HG03558 (cell line): ENCODE measurements around the gene MAP1LC3B.
"Not testable (repeated sequence)": the region's sequence is repeated elsewhere in the genome, so short reads cannot be mapped to it uniquely, and the experiment has no call there.

ENCODE experiments used
- ATAC-seq: cut with Tn5 transposase; IDR thresholded peaks from one replicate; pipeline ENCODE4 v1.9.1; 2021; ENCODE audit warnings: moderate number of reproducible peaks; ENCODE audit not compliant: unreplicated experiment; ENCODE audit errors: extremely low read depth

The MAP1LC3B gene

DNA sequence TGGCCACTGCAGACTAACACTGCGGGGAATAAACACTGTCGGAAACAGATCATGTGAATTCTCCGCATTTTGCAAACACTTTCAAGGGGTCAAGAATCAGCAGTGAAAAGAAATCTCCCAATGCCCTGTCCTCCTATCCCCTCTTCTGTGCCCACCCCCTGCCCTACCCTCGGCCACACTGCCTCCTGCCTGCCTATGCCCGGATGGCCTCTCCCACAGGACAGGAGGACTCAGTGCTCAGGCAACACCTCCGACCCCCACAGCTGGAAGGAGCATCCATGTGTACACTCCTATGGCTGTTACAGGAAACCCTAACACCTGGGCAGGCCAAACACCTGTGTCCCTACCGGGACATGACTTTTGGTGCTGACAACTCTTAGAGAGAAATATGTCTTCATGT lies 33.0 kb upstream of the MAP1LC3B start:
- ATAC-seq, result no peak

DNA sequence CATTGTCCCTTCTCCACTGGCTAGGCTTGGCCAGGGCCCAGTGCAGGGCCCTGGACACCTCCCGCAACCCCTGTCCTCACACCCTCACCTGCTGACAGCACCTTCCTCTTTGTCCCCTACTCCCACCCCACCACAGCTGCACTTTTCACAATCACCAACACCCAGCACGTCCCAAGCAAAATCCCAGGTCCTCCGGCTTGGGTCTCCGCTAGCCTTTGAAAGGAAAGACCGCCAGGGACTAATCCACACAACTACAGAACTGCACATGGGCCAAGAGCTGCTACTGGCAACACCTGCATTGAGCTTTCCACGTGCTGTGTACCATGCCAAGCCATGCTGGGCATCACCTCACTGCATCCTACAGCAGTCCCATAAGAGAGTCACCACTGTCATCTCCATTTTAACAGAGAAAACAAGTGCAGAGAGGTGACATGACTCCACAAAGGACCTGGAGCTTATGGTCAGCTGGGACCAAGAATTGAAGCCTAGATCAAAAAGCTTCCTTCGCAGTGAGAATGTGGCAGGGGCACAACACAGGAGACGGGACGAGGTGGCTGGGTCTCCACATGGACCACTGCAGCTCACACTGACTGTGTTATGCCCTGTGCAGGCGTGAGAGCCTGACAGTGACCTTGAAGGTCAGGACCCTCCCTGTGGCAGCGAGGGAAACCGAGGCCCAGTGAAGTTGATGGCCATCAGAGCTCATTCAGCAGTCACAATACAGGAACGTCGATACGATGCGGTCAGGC lies 31.1 kb upstream of the MAP1LC3B start:
- ATAC-seq, result no peak

DNA sequence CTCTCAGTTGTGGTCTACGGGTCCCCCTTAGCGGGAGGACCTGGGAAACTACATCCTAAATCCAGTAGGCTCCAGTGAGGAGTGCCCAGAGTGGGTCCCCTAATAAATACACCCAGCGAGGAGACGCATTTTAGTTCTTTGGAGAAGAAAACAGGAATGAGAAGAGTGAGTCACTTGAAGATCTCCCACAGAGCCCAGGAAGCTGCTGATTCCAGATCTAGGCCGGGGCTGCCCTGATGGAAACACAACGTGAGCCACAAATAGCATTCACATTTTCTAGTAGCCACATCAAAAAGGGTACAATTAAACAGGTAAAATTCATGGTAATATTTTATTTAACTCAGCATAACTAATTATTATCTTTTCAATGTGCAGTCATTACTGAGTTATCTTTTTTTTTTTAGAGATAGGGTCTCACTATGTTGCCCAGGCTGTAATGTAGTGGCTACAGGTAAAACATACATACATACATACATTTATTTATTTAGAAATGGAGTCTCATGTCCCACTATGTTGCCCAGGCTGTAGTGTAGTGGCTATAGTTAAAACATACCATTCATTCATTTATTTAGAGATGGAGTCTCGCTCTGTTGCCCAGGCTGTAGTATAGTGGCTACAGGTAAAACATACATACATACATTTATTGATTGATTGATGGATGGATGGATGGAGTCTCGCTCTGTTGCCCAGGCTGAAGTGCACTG lies 30.1 kb upstream of the MAP1LC3B start:
- no peak for ATAC-seq

DNA sequence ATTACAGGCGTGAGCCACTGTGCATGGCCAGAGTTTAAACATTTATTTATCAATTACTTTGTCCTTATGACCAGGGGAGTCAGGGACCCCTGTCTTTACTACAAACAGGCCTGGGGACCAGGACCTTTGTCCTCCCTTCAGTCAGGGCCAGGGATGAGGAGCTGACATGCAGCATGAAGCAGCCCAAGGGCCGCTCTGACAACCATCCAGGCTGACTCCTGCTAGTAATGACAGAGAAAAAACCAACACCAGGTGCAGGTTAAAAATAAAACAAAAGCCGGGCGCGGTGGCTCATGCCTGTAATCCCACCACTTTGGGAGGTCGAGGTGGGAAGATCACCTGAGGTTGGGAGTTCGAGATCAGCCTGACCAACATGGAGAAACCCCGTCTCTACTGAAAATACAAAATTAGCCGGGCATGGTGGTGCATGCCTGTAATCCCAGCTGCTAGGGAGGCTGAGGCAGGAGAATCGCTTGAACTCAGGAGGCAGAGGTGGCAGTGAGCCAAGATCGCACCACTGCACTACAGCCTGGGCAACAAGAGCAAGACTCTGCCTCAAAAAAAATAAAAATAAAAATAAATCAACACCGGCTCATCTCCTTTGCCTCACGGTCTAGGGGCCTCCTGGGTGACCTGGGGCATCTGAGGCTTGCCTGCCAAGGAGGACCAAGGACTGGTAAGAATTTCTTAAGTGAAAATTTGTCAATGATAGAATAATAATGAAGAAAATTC lies 29.1 kb upstream of the MAP1LC3B start:
- ATAC-seq, result not testable (repeated sequence)

DNA sequence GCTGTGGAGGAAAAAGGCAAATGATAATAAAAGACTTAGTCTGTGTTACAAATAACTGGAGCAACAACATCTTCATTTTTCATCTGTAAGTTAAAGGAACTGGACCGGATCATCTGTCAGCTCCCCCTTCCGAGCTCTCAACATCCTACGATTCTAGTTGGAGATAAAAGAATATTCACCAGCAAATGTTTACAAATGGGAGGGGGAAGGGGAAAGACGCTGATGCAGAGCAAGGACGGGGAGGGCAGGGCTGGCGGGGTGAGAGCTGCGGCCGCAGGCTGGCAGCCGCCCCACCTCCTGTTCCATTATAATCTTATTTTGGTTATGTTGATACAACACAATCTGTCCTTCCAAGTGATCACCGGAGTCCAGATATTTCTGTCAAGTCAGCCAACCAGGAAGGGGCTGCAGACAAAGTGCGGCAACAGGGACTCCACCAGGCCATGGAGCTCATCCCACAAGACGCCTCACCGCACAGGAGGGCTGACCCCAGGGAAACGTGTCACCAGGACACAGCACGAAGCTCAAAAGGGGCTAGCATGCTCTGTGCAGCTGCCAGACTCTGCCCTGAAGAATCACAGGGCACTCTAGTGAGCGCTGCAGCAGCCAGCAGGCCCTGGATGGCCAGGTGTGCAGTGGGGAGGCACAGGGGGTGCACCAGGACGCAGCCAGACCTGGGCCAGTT lies 28.2 kb upstream of the MAP1LC3B start:
- ATAC-seq, result no peak

DNA sequence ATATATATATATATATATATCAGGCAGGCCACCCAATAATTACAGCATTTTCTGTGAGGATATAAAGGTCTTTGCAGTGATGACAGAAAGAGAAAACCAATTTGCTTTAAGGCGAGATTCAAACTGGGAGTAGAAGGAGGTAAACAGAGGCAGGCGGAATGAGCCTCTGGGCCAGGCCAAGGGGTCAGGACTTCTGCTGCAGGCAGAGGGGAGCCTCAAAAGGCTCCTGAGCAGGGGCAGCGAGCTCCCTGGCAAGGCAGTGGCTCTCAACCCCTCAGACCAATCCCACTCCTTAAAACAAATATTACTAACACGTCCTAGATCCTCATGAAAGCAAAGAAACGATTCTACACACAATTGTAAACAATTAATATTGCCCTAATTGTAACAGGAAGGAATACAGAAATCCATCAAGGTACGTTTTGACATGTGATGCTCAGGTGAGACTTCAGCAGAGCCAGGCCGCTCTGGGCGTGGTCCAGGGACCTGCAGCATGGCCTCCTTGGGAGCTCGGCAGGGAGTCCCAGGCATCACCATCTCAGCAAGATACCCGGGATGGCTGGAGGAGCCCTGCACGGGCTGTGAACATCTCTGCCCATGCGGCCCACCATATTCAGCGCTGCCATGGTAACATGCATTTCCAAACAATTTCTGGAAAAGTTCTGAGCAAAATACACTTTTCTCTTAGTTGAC lies 27.0 kb upstream of the MAP1LC3B start:
- no peak for ATAC-seq

DNA sequence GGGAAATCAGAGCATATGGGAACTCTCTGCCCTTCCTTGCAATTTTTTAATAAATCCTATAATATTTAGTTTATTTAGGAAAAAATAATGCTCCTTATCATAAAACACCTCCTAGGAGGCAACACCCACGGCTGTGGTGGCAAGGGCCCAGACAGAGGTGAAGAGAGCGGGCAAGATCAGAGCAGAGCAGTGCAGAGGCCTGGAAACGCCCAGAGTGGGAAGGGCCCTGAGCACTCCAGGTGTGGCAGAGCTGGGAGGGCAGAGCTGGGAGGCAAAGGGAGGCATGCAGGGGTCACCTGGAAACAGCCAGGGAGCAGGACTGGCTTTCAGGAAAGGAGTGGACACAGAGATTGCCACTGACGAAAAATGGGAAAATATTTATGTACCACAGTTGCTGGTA lies 25.8 kb upstream of the MAP1LC3B start:
- no peak for ATAC-seq

DNA sequence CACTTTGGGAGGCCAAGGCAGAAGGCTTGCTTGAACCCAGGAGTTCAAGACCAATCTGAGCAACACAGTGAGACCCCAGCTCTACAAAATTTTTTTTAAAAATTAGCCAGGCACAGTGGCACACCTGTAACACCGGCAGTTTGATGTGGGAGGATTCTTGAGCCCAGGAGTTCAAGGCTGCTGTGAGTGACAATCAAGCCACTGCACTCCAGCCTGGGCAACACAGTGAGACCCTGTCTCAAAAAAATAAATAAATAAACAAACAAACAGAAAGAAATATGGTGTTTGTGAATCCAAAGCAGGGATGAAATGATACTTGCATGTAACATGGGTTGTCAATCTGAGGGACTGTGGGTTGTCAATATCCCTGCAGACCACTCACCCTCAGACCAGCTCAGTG lies 25.2 kb upstream of the MAP1LC3B start:
- ATAC-seq, result no peak

DNA sequence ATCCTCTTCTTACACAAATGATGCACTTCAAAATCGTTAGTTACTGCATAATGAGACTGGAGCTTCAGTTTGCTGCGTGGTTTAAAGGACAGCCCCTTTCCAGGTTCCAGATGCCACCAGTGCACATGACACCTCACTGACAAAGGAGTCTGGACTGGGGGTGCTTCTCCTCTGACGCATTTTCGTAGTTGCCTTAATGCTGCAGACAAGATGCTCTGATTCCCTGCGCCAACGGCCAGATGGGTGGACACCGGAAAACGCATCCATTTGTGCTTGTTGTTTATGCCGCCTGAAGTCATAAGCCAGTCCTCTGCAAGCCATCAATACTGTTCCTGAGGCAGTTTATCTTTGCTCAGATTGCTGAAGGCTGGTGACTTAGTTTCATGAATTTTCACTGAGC lies 24.6 kb upstream of the MAP1LC3B start:
- no peak for ATAC-seq

DNA sequence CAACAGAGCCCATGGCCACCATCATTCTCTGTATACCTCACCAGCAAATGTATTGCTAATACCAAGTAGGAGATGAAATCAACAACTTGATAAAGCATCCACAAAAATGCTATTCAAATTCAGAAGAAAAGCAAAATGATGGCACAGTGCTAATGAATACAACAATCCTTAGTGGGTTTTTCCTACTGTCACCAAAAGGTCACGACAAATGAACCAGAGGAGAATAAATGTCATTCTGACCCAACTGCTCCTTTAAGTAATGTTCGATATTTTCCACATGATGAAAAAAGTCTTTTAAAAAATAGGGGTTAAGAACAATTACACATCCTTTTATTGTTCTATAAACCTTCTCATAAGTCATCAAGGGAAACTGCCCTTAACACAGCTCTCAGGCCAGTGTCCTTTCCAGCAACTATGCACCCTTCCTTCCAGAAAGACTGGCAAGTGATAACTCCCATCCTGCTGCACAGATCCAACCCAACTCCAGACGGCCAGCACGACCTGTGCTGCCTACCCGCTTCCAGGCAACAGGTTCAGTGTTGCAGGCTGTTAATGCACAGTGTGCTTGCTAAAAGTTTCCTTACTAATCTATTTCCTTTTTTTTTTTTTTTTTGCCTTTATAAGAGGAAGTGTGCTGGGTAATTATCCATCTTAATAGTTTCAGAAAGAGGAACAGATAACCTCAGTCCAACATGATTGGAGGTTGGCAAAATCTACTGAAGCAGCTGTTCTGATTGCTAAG lies 23.9 kb upstream of the MAP1LC3B start:
- no peak for ATAC-seq

DNA sequence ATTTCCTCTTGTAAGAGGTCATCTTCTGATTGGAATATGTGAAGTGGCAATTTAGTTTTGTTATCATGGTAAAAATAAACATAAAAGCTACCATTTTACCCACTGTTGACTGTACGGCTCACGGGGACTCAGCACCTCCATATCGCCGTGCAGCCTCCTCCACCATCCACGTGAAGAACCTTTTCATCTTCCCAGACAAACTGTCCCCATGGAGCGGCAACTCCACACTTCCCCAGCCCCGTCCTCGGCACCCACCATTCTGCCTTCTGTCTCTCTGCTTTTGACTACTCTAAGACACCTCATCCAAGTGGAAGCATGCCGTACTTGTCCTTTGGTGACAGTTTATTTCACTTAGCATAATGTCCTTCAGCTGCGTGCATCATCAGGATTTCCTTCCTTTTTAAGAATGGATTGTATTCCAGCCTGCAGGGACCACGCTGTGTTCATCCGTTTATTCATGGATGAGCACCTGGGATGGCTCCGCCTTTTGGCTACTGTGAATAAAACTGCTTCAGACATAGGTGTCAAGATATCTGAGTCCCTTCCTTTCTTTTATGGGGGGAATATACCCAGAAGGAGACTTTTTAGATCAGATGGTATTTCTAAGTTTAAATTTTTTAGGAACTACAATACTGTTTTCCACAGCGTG lies 22.9 kb upstream of the MAP1LC3B start:
- no peak for ATAC-seq

DNA sequence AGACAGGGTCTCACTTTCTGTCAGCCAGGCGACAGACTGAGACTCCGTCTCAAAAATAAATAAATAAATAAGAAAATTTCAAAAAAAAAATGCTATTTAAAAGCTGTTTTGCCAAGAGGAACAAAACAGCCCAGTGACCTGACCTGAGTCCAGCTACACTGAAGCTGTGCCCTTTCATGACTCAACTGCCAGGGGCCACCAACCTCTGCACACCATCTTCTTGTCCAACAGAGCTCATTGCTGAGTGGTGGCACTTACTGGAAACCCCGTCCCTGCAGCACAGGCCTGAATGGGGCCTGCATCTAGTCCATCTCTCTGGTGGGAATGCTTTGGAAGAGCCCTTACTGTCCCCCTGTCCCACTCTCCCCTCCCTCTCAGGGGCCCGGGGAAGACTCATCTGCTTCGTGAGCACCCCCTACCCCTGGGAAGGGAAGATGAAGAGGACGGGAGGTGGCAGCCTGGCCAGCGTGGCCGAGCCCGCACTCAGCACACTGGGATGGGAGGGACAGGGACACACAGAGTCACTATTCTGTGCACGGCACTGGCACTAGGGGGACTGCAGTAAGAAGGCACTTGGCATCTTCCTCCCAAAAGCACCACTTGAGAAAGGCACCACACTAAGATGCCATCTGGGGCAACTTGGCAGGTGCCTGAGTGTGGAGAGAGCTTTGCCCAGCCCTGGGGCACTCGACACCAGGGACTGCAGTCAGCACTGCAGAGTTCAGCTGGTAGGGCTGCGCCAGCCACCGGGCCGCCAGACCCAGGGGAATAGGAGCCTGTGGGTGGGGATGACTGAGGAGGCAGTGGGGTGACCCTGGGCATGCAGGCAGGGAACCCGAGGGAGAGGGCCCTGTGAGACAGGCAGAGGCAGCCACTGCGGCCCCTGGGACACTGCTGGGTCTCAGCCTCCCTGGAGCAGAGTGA lies 22.1 kb upstream of the MAP1LC3B start:
- no peak for ATAC-seq

DNA sequence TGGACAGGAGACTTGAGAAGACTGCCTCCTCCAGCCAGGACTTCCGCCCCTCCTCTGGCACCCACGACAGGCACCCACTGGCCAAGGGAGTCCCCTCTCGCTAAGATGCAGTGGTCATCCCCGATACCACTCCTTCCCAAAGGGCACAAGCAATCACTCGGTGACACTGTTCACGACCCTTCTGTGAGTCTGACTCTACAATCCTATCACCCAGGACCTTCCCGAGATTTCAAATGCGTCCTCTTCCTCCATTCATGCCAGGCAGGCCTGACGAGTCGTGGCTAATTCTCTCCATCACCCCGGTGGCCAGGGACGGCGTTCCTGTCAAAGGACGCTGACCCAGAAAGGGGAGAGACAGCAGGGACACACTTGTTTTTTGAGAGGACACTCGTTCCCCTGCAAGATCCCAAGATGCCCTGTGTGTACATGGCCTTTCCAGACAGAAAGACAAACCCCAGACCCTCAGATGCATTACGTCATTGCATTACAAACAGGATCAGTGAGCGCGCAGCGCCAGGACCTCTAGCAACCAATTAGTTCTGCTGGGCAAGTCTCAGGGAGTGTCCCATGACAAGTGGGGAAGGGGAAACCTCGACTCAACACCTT lies 20.8 kb upstream of the MAP1LC3B start:
- no peak for ATAC-seq

DNA sequence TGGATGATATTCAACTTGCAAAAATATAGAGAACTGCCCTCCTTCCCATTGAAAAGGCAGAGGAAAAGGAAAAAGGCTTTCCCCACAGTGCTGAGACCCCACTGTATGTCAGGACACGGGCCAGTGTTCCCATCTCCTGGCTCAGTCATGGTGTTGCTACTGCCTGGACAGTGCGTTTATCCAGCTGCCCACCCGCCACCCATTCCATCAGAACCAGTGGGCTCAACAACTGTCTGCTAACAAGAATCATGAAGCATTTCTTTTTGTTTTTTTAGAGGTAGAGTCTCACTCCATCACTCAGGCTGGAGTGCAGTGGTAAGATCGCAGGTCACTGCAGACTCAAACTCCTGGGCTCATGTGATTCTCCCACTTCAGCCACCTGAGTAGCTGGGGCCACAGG lies 19.8 kb upstream of the MAP1LC3B start:
- ATAC-seq, result no peak

DNA sequence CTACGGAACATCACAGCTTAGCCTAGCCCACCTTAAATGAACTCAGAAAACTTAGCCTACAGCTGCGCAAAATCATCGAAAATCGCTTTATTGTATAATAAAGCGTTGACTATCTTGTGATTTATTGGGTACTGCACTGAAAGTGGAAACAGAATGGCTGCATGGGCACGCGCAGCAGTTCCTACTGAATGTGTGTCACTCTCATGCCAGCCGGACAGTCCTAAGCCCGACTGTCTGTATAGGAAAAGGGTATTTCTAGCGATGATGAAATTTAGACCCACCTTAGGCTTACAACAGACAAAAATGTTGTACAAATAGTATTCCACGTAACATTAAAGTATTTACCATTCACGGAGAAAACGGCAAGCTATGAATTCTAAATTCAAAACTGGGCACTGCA lies 17.8 kb upstream of the MAP1LC3B start:
- no peak for ATAC-seq

DNA sequence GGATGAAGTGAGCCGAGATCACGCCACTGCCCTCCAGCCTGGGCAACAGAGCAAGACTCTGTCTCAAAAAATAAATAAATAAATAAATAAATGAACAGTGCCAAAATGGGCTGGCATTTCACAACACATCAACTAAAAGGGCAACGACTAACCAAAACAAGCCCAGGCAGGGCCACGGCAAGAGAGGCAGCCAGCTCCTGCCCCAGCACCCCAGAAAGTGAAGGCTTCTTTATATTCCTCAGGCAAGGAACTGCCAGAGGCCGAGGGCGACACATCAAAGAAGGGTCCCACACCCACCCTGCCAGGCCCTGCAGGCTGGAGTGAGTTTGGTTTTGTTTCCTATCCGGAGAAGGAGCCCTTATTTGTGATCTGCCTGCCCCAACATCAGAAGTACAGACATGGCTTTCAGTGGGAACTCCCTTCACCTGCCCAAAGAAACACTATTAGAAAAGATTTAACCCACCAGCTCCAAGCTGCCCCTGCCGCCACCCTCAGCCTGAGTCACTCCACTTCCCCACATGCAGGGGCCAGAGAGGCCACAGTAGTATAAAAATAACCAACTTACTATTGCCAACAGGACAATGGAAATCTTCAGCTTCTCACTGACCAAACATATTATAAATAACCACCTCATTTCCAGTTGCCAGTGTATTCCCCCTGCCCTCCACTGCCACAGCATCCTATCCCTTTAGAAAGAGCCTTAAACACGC lies 16.6 kb upstream of the MAP1LC3B start:
- ATAC-seq, result no peak

DNA sequence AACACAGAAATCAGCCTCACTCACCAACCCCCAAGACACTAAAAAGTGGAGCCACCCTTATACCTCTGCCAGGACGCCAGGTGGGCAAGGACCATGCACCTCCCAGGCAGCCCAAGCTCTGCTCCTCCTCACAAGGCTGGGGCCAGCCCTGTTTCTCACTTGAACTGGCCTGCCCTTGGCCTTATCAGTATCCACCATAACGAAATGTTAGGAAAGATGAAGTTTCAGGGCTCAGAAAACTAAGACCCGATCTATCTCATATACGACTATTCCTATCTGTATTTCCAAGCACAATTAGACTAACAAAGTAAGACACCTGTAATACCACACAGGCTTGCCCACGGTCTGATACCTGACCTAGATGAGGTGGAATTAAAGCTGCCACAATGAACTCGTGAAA lies 15.5 kb upstream of the MAP1LC3B start:
- ATAC-seq, result no peak
